ENCODE measurements around the gene PITX2.
A peak's percentile ranks its signal among the peaks of the same experiment; 100 is the strongest.

Gene PITX2

GRCh38 chr4:110641218-110641617 is 18.3 kb upstream of the PITX2 start:
- no peak for FAIRE-seq

GRCh38 chr4:110640576-110640975 is 17.7 kb upstream of the PITX2 start:
- no peak for TF ChIP-seq POLR2A (IDR thresholded peaks at IDR 0.05; ENCODE audit: low read depth, low read length)
- no peak for FAIRE-seq
- no peak for DNase-seq (ENCODE audit: insufficient read length, low spot score)

More at GRCh38 chr4:110641218-110641617, 18.3 kb upstream of the PITX2 start:
- no peak for TF ChIP-seq POLR2A (IDR thresholded peaks at IDR 0.05; ENCODE audit: low read depth, low read length)
- no peak for DNase-seq (ENCODE audit: insufficient read length, low spot score)

- TF ChIP-seq POLR2A (IDR thresholded peaks at IDR 0.05; ENCODE audit: low read depth, low read length): no peak
Measured at GRCh38 chr4:110639207-110640090, 16.6 kb upstream of the PITX2 start.

GRCh38 chr4:110638089-110638746 is 15.3 kb upstream of the PITX2 start:
- no peak for TF ChIP-seq POLR2A (IDR thresholded peaks at IDR 0.05; ENCODE audit: low read depth, low read length)
- no peak for FAIRE-seq
- DNase-seq (ENCODE audit: insufficient read length, low spot score): no peak

More at GRCh38 chr4:110639207-110640090, 16.6 kb upstream of the PITX2 start:
- FAIRE-seq: no peak
- DNase-seq (ENCODE audit: insufficient read length, low spot score): no peak

- no peak for TF ChIP-seq POLR2A (IDR thresholded peaks at IDR 0.05; ENCODE audit: low read depth, low read length)
- no peak for FAIRE-seq
- no peak for DNase-seq (ENCODE audit: insufficient read length, low spot score)
Measured at GRCh38 chr4:110637408-110638088, 14.7 kb upstream of the PITX2 start.

GRCh38 chr4:110636680-110637407 is 14.0 kb upstream of the PITX2 start:
- peak; percentile 76 for TF ChIP-seq POLR2A (IDR thresholded peaks at IDR 0.05; ENCODE audit: low read depth, low read length)
- DNase-seq (ENCODE audit: insufficient read length, low spot score): peak; percentile 79
- no peak for FAIRE-seq

- DNase-seq (ENCODE audit: insufficient read length, low spot score) (peak; percentile 32), FAIRE-seq (no peak)
- TF ChIP-seq POLR2A (IDR thresholded peaks at IDR 0.05; ENCODE audit: low read depth, low read length): no peak
Measured at GRCh38 chr4:110636171-110636679, 13.3 kb upstream of the PITX2 start.

GRCh38 chr4:110635163-110635865 is 12.4 kb upstream of the PITX2 start:
- FAIRE-seq (no peak), DNase-seq (ENCODE audit: insufficient read length, low spot score) (no peak)
- TF ChIP-seq POLR2A (IDR thresholded peaks at IDR 0.05; ENCODE audit: low read depth, low read length): no peak

GRCh38 chr4:110634350-110635162 is 11.7 kb upstream of the PITX2 start:
- DNase-seq (ENCODE audit: insufficient read length, low spot score) (no peak), FAIRE-seq (no peak)
- no peak for TF ChIP-seq POLR2A (IDR thresholded peaks at IDR 0.05; ENCODE audit: low read depth, low read length)

GRCh38 chr4:110633358-110634341 is 10.8 kb upstream of the PITX2 start:
- FAIRE-seq (no peak), DNase-seq (ENCODE audit: insufficient read length, low spot score) (no peak)
- no peak for TF ChIP-seq POLR2A (IDR thresholded peaks at IDR 0.05; ENCODE audit: low read depth, low read length)

Data from H54 (cell line).